Iris pigment epithelial cell (primary cell): ENCODE data around the gene BASP1.
A peak's percentile ranks its signal among the peaks of the same experiment; 100 is the strongest.
"Not testable (repeated sequence)": the region's sequence is repeated elsewhere in the genome, so short reads cannot be mapped to it uniquely, and the experiment has no call there.

ENCODE experiments used
- DNase-seq: peaks from one replicate; pipeline ENCODE4 v3.0.0-alpha.2; 2011; ENCODE audit warnings: low read depth

BASP1 gene

DNA sequence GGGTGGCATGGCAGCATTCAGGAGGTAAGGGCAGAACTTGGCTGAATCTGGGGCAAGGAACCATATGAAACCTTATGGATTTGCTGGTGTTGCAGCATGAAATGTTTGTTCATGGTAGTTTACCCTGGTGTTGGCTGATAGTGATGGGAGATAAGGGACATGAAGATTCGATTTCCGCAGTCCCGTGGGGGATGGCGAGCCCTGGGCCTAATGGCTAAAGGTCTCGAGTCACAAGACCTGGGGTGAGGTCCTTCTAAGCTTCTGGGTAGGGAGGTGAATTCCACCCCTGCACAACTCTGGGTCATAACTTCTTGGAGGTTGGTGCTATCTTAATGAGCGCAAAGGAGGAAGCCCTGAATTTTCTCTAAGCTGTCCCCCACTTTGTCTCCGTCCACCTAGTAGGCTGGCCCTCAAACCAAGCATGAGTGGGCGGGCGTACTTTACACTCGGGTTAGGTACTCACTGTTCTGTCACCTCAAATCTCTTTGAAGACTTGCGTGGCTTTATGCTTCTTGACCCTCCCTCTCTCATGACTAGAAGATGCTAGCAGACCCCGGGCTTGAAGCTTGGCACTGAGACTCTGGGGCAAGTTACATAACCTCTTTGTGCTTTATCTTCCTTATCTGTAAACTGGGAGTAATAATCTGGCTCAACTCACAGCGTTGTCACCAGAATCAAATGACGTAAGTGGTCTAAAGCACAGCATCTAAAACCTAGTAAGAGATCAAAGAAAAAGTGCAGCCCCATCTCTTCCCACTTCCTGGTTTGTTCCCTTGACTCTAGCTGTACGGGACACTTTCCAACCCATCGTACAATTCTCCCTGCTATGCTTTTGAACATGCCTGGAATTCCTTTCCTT is 72.5 kb downstream of the BASP1 start:
- DNase-seq, result peak; percentile 46

DNA sequence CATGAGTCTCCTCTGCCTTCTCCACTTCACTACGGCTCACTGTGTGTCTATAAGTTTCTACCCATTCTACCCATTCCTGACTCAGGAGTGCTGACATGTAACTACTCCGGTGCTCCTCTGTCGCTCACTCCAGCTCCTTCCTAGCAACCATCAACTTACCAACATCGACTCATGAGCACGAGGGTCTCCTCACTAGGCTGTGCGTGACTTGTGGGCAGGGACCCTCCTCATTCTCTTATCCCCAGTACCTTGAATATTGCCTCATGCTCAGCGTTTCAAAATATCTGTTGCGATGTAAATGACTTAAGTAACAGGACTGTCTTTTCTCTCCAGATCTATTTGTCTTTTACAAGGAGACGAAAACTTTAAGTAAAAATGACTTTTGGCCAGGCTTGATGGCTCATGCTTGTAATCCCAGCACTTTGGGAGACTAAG is 73.1 kb downstream of the BASP1 start:
- no peak for DNase-seq

DNA sequence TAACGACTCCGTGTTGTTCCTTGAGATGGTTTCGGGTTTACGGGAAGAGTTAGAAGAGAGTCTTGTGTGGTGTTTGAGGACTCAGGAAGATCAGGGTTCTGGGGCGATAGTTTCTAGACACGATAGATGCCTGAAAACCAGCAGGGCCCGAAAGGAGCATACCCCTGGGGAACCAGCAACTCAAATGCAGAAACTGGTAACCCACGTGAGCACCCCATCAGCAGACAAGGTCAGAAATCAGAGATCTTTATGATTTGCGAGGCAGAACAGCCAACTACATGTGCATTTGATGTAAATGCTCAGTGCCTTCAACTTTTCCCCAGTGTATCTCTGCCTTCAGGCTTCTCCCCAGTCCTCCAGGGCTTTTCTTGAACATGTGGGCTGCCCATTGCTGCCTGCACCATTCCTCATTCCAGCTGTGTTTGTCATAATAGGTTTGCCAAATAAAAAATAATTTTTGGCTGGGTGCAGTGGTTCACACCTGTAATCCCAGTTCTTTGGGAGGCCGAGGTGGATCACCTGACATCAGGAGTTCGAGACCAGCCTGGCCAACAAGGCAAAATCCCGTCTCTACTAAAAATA is 75.1 kb downstream of the BASP1 start:
- no peak for DNase-seq

DNA sequence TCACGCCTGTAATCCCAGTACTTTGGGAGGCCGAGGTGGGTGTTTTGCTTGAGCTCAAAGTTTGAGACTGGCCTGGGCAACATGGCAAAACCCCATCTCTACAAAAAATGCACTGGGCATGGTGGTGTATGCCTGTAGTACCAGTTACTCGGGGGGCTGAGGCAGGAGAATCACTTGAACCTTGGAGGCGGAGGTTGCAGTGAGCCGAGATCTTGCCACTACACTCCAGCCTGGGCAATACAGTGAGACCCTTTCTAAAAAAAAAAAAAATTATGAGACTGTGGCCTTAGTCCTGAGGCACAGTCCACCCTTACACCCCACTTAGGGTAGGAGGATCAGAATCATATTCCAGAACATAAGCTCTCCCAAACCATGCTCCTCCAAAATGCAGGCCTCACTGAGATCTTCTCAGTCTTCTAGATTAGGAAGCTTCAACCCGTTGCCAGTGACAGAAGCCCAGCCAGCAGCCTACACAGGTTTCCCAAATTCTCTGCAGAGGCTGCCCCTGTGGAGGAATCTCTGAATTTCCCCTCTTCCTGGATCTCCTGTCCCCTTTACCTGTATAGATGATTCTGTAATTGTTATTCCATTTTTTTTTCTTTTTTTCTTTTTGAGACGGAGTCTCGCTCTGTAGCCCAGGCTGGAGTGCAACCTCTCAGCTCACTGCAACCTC is 77.3 kb downstream of the BASP1 start:
- DNase-seq, result no peak

DNA sequence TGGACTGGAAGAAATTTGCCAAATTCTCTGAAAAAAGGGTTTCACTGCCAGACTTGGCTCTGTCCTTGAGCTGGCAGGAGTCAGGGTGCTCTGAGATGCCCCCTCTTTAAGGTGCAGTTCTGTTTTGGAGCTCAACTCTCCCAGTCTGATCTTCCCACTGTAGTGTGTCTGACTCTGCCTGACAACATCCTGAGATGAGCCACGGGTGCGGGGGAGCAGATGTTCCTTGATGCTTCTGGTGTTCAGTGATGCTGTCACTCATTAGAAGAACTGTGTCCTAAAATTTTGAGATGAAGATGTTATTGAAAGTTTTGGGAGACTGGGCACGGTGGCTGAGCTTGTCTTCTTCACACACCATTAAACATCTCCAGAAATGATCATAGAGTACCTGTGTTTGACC is 78.2 kb downstream of the BASP1 start:
- no peak for DNase-seq

DNA sequence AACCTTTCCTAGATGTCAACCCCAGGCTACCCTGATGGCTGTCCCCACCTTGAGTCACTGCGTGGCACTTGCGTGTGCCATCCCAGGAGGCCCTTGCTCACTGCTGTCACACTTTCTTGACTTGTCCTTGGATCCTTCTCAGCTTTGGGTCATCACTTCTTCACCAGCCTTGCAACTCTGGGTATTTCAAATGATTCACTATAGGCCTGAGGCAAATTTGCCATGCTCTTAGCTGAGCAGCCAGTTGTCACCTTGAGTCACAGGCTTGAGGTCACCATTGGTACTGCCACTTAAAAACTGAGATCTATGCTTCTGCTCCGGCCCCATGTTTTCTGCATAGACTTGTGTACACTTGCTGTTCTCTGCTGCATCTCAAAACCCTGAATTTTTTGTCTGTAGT is 84.7 kb downstream of the BASP1 start:
- DNase-seq, result no peak

DNA sequence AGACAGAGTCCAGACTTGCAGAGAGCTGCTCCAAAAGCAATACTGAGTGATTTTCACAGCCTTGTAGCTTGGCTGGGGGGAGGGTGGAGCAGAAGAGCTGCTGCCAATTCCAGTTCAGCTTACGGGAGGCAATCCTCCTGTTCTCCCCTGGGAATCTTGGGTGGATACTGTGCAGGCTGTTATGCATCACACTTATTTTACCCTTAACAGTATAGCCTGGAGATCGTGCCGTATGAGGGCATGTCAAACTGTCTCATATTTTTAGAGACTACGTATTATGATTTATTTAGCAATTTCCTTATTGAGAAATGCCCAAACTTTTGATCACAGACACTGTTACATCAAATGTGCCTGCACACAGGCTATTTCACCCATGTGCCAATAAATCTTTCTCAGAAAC is 85.2 kb downstream of the BASP1 start:
- no peak for DNase-seq

DNA sequence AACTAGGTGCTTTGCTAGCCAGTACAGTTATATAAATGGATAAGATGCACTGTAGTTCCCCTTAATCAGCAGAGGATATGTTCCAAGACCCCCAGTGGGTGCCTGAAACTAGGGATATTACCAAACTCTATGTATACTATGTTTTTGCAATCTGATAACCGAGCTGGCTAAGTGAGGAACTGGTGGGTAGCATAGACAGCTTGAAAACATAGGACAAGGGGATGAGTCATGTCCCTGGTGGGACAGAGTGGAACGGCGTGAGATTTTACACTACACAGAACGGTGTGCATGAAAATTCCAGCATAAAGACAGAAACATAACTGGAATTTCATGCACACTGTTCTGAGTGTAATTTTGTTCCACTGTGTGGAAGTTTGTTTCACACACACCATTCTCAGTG is 86.9 kb downstream of the BASP1 start:
- peak; percentile 73 for DNase-seq

DNA sequence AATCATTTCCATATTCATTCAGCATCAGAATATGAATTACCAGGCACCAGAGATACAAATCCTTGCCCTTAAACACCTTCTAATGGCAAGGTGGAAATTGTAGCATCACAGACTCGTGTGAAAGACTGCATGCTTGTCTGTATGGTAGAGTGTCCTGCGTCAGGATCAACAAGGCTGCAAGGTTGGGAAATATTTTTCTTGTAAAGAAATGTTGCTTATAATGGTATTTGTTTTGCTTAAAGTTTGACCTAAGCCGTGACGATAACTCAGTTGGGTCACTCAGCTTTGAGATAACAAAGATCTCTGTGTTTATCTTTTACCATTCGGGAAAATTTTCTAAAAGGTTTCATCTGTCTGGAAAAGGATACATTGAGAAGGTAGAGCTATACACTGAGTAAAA is 87.6 kb downstream of the BASP1 start:
- peak; percentile 87 for DNase-seq

DNA sequence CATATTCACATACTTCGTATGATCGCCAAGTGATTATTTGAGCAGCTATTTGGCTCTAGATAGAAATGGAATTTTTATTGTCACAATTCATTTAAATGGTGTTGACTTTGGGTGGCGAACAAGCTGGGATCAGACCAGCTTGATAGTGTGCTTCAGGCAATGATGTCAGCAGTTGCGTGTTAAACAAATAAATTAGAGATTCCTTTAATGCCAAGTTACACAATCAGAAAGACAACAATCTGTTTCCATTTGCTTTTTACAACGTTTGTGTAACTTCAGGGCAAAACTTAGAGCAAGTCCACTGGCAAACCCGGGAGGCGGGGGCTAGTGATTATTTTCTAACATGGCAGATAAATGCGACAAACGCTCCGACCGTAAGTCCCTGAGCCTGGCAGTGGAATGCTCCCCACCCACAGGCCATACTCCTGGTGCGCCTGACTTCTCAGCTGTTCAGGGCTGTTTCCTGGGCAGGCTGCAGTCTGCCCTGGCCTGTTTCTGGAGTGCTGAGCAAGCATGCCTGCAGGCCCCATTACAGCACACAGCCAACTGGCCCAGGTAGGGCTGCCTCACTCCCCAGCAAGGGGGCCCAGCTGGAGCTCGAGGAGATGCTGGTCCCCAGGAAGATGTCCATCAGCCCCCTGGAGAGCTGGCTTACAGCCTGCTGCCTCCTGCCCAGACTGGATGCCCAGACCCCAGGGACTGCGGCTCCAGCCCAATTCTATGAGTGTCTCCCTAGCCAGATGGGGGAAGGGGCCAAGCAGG is 88.7 kb downstream of the BASP1 start:
- DNase-seq, result peak; percentile 94

DNA sequence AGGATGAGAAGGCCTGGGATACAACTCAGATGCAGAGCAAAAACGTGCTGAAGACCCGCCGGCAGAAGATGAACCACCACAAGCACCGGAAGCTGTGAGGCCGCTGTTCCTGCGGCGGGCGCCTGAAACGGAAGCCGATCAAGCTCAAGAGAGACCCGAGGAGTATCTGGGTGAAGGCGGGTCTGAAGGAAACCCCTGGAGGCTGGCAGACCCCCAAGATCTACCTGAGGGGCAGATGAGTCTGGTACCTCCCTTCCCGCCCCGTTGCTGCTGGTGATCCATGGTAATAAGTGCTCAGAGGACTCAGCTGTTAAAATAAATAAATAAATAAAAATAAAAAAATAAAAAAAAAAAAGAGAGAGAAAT is 89.3 kb downstream of the BASP1 start:
- DNase-seq, result no peak

DNA sequence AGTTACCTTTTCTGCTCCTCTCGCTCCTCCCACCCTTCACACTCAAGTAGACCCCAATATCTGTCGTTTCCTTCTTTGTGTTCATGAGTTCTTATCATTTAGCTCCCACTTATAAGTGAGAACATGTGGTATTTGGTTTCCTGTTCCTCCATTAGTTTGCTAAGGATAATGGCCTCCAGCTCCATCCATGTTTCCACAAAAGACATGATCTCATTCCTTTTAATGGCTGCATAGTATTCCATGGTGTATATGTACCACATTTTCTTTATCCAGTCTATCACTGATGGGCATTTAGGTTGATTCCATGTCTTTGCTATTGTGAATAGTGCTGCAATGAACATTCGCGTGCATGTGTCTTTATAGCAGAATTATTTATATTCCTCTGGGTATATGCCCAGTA is 90.0 kb downstream of the BASP1 start:
- not testable (repeated sequence) for DNase-seq

DNA sequence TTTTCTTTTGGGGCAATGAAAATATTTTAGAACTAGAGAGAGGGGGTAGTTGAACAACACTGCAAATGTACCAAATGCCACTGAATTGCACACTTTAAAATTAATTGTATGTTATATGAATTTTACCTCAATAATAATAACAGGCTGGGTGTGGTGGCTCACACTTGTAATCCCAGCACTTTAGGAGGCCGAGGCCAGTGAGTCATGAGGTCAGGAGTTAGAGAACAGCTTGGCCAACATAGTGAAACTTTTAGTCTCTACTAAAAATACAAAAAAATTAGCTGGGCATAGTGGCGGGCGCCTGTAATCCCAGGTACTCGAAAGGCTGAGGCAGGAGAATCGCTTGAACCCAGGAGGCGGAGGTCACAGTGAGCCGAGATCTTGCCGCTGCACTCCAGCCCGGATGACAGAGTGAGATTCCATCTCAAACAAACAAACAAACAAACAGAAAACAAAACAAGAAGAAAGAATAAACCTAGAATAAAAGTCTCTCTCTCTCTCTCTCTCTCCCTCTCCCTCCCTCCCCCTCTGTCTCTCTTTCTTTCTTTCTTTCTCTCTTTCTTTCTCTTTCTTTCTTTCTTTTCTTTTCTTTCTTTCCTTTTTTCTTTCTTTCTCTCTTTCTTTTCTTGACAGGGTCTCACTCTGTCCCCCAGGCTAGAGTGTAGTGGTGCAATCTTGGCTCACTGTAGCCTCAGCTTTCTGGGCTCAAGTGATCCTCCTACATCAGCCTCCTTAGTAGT is 91.1 kb downstream of the BASP1 start:
- peak; percentile 41 for DNase-seq

DNA sequence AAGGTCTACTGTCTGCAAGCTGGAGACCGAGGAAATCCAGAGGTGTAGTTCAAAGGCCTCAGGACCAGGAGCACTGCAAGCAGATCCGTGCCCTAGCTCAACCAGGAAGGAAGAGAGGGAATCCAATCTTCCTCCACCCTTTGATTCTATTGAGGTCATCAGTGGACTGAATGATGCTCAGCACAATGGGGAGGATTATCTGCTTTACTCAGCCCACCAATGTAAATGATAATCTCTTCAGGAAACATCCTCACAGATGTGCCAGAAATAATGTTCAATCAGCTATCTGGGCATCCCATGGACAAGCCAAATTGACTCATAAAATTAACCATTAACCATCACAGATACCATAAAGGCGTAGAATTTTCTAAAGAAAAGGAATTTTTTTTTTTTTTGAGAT is 92.0 kb downstream of the BASP1 start:
- no peak for DNase-seq

DNA sequence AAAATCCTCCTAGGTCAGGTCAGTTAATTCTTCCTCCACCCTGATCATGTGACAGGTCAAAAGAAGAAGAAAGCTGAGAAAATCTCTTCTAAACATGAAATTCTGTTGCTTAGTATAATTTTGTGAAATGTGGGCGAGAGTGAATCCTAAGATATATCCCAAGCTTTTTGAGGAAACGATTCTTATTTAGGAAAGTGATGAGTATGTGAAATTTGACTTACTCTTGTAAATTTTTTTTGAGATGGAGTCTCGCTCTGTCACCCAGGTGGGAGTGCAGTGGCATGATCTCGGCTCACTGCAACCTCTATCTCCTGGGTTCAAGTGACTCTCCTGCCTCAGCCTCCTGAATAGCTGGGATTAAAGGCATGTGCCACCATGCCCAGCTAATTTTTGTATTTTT is 93.1 kb downstream of the BASP1 start:
- DNase-seq, result not testable (repeated sequence)

DNA sequence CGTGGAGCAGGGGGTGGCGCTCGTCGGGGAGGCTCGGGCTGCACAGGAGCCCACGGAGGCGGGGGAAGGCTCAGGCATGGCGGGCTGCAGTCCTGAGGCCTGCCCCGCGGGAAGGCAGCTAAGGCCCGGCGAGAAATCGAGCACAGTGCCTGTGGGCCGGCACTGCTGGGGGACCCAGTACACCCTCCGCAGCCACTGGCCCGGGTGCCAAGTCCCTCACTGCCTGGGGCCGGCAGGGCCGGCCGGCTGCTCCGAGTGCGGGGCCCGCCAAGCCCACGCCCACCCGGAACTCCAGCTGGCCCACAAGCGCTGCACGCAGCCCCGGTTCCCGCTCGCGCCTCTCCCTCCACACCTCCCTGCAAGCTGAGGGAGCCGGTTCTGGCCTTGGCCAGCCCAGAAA is 94.4 kb downstream of the BASP1 start:
- not testable (repeated sequence) for DNase-seq

DNA sequence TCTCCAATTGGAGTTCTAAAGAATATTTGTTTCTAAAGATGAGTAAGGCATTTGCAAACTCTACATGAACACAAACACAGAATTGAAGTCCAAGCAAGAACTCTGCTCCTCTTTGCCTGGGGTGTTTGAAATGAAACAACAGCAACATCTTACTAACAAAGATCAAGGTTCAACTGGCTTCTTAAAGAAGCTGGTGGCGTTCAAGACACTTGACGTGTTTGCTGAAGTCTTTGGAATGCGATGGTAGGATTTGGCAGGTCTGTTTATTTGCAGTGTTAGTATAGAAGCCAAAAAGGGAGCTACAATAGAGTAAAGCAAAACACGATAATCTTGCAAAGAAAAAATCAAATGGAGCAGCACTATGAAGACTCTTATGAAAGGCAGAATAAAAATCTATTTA is 94.9 kb downstream of the BASP1 start:
- peak; percentile 30 for DNase-seq

DNA sequence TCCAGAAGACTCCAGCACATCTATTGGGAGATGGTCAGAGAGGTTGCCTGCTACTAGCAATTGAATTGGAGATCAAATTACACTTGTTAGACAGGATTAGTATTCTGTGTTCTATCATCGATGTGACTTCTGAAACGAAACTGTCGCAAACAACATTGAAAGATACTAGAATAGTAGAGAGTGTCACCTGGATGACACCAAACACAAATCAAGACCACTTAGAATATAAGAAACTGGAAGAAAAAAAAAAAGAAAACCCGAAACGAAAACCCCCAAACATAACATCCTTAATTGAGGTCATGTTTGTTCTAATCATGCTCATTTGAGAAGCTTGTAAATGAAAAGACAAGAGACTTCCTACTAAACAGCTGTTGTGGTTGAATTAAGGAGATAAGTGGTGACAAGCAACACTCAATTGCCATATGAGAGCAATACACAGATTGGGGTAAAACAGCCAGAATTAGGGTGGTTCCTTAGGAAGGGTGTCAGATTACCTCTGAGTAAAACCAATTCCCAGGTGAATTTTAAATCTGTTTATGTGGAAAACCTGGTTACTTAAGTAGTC is 97.6 kb downstream of the BASP1 start:
- DNase-seq, result no peak

DNA sequence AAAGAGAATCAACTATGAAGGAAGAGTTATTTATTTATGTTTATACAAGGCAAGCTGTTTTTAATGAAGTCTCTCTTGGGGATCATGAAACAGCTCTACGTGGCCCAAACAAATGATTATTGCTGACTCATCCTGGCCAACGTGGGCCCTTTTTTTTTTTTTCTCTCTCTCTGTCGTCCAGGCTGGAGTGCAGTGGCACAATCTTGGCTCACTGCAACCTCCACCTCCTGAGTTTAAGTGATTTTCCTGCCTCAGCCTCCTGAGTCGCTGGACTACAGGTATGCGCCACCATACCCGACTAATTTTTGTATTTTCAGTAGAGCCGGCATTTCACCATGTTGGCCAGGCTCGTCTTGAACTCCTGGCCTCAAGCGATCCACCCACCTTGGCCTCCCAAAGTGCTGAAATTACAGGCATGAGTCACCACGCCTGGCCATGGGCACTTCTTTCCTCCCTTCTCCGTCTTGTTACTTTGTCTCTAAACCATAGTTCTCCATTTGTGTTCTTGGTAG is 98.3 kb downstream of the BASP1 start:
- peak; percentile 77 for DNase-seq

DNA sequence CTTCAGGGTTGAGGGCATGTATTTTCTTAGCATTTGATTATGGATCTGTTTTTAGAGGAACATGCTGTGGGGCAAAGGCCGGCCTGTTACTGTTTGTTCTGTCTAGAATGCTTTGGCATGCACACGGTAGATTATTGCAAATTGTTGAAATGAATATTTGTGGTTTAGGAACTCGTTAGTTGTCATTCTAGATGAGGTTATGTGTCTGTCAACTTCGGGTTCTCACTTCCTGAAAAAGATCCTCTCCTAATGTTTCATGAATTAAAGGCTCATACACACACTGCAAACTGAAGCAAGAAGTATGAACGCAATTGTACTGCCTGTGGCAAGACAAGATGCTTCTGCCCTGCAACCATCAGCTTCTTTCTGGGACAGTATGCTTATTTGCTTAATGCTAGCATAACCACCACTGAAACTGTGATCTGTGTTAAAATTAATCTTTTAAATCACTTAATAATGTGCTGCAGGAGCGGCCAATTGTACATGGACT is 99.6 kb downstream of the BASP1 start:
- DNase-seq, result peak; percentile 81

DNA sequence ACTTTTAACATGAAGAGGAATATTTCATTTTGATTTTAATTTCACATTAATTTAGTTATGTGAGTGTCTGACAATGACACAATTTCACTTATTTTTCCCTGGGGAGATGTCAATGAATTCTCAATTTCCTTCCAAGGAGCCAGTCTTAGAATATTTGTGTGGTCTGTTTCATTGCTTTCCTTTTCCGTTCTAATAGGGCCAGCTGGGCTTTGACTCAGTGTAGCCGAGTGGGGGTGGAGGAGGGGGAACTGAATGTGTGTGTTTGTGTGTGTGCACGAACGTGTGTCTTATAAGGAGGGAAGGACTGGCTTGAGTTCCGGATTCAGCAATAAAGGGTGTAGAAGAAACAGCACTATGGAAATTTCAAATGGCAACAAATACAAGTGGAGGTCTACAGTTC is 100.0 kb downstream of the BASP1 start:
- DNase-seq, result peak; percentile 36
